SK-N-SH treated with all-trans-retinoic acid at 6 μM for 48 hours (cell line): ENCODE results near the gene REV3L.

Source experiments
- CREB5 ChIP-seq: fragments of 250-450 bp; sonication (Bioruptor Pico); IDR thresholded peaks from 2 replicates; pipeline ENCODE4 v1.5.1; 2020; ENCODE audit warnings: low read depth, mild to moderate bottlenecking, moderate library complexity
- ESRRG ChIP-seq: fragments of 250-450 bp; sonication (Bioruptor Pico); IDR thresholded peaks from 2 replicates; pipeline ENCODE4 v1.6.1; 2021; ENCODE audit warnings: mild to moderate bottlenecking
- PATZ1 ChIP-seq: fragments of 250-450 bp; sonication (Bioruptor Pico); IDR thresholded peaks from 2 replicates; pipeline ENCODE4 v1.8.0; 2020; ENCODE audit warnings: mild to moderate bottlenecking, moderate library complexity, borderline replicate concordance
- PPARA ChIP-seq: fragments of 250-450 bp; sonication (Bioruptor Pico); IDR thresholded peaks from 2 replicates; pipeline ENCODE4 v1.5.0; 2020; ENCODE audit warnings: mild to moderate bottlenecking, borderline replicate concordance
- RARB ChIP-seq: fragments of 250-450 bp; sonication (Bioruptor Pico); IDR thresholded peaks from 2 replicates; pipeline ENCODE4 v1.8.0; 2021; ENCODE audit warnings: mild to moderate bottlenecking, moderate library complexity
- TSHZ2 ChIP-seq: fragments of 250-450 bp; sonication (Bioruptor Pico); IDR thresholded peaks from 2 replicates; pipeline ENCODE4 v1.5.0; 2020; ENCODE audit warnings: mild to moderate bottlenecking, moderate library complexity
- ZFP30 ChIP-seq: fragments of 450-650 bp; formaldehyde crosslinking; IDR thresholded peaks from 2 replicates; pipeline ENCODE4 v1.5.0; 2022; ENCODE audit warnings: mild to moderate bottlenecking, moderate library complexity

GRCh38 chr6:111411046-111411445 is 72.0 kb downstream of the REV3L start:
- TF ChIP-seq PATZ1 (CRISPR knock-in tag) = no peak
- no peak for TF ChIP-seq ESRRG (CRISPR knock-in tag)
- TF ChIP-seq TSHZ2 (CRISPR knock-in tag) = no peak
- TF ChIP-seq ZFP30 (CRISPR knock-in tag) = no peak
- no peak for TF ChIP-seq CREB5
- no peak for TF ChIP-seq PPARA (CRISPR knock-in tag)
- no peak for TF ChIP-seq RARB (CRISPR knock-in tag)
